Upper lobe of left lung (tissue), 4 donors: ENCODE results near the gene RASSF9.

Experiments
- EP300 ChIP-seq, 4 donors: sonication (generic); formaldehyde crosslinking; IDR thresholded peaks; one replicate each; pipeline ENCODE4 v1.5.1; 2017; ENCODE audit warnings: antibody characterized with exemption in 4 of 4, control low read depth in 2 of 4
- POLR2A ChIP-seq, 4 donors: fragments of 450-650 bp; IDR thresholded peaks; one replicate each; pipeline ENCODE4 v1.5.1; 2016 to 2017; ENCODE audit warnings: antibody characterized with exemption in 4 of 4, mild to moderate bottlenecking in 2 of 4
- POLR2AphosphoS5 ChIP-seq, 2 donors: sonication (generic); formaldehyde crosslinking; IDR thresholded peaks; one replicate each; pipeline ENCODE4 v1.5.1; 2017; ENCODE audit warnings: antibody characterized with exemption in 2 of 2
- TF ChIP-seq, protein P1 (sequence below), 6 experiments: fragments of 450-650 bp in 4 of 6; fragments of 200-600 bp in 2 of 6; sonication (generic) in 2 of 6; IDR thresholded peaks; one replicate each; pipeline ENCODE4 v1.5.1; 2016 to 2019; ENCODE audit warnings: antibody characterized with exemption in 6 of 6

- TF ChIP-seq, protein P1, sequence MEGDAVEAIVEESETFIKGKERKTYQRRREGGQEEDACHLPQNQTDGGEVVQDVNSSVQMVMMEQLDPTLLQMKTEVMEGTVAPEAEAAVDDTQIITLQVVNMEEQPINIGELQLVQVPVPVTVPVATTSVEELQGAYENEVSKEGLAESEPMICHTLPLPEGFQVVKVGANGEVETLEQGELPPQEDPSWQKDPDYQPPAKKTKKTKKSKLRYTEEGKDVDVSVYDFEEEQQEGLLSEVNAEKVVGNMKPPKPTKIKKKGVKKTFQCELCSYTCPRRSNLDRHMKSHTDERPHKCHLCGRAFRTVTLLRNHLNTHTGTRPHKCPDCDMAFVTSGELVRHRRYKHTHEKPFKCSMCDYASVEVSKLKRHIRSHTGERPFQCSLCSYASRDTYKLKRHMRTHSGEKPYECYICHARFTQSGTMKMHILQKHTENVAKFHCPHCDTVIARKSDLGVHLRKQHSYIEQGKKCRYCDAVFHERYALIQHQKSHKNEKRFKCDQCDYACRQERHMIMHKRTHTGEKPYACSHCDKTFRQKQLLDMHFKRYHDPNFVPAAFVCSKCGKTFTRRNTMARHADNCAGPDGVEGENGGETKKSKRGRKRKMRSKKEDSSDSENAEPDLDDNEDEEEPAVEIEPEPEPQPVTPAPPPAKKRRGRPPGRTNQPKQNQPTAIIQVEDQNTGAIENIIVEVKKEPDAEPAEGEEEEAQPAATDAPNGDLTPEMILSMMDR (IDR thresholded peaks at IDR 0.05): no peak
- TF ChIP-seq POLR2A (IDR thresholded peaks at IDR 0.05) (no peak), POLR2AphosphoS5 (IDR thresholded peaks at IDR 0.05) (no peak), EP300 (IDR thresholded peaks at IDR 0.05) (no peak)
These were observed 20.8 kb upstream of the RASSF9 start for GRCh38 chr12:85856966-85857365.
